Endothelial cell of umbilical vein (primary cell): Measurements from ENCODE around the gene BANF2. TPM values are rescaled to one million over a fixed set of nuclear protein-coding genes. Genes with fewer than 3 reads are reported as not detected.

Source experiments
- BruUV-seq: library from RNA; stranded (reverse); fragments of 400-500 nt; replicated peaks from 2 replicates; lab custom pipeline; 2021; lab: Mats Ljungman, UMichigan
- CTCF ChIA-PET: fragments of 300-600, 350-600 bp; sonication (Branson Sonifier 250); formaldehyde crosslinking; loops from one replicate; lab custom pipeline; 2021; ENCODE audit warnings: antibody characterized with exemption, inconsistent platforms; lab: Charles Lee
- POLR2A ChIA-PET: fragments of 300-600, 350-600 bp; sonication (Branson Sonifier 250); formaldehyde crosslinking; loops from one replicate; lab custom pipeline; 2021; ENCODE audit warnings: antibody characterized with exemption, inconsistent platforms; lab: Charles Lee
- DNase-seq: peaks from one replicate; pipeline ENCODE4 v3.0.0-alpha.2; 2011; ENCODE audit warnings: low read depth, low spot score
- FAIRE-seq: peaks from 2 replicates; lab custom pipeline; 2011; peaks lifted over from hg19 to GRCh38; lab: Jason Lieb, UNC
- H2AFZ ChIP-seq: 2 replicates; pipeline ENCODE4 v1.6.0; 2012; ENCODE audit warnings: low read depth, low read length, control low read depth, inconsistent platforms
- H3K27ac ChIP-seq: 2 replicates; pipeline ENCODE4 v1.5.1; 2011; ENCODE audit warnings: low read depth, mild to moderate bottlenecking, control low read depth, low read length, moderate library complexity; ENCODE audit not compliant: insufficient read depth
- H3K27me3 ChIP-seq, 2 experiments: 2 replicates each; pipeline versions ENCODE4 v1.6.0 to v1.6.1; 2011; ENCODE audit warnings: low read length in 2 of 2, mixed read lengths in 1 of 2; ENCODE audit not compliant: control insufficient read depth in 2 of 2, insufficient read depth in 2 of 2
- H3K36me3 ChIP-seq, 2 experiments: 2 replicates in 1 of 2; 3 replicates in 1 of 2; pipeline ENCODE4 v1.5.1; 2011; ENCODE audit warnings: low read length in 2 of 2, mild to moderate bottlenecking in 1 of 2, moderate library complexity in 1 of 2; ENCODE audit not compliant: control insufficient read depth in 2 of 2, insufficient read depth in 2 of 2; ENCODE audit errors: extremely low read depth in 1 of 2
- H3K4me1 ChIP-seq: 3 replicates; pipeline ENCODE4 v1.5.1; 2011; ENCODE audit warnings: mild to moderate bottlenecking, low read length; ENCODE audit not compliant: control insufficient read depth, insufficient read depth; ENCODE audit errors: extremely low read depth
- H3K4me2 ChIP-seq: 2 replicates; pipeline ENCODE4 v1.6.1; 2011; ENCODE audit warnings: low read length, control low read depth, mixed read lengths; ENCODE audit not compliant: insufficient read depth
- H3K4me3 ChIP-seq, 3 experiments: fragments of 200-600 bp in 1 of 3; sonication (generic), shearing (Covaris generic) in 1 of 3; replicated peaks in 1 of 3; 2 replicates each; pipeline ENCODE4 v1.5.1; 2011 to 2016; ENCODE audit warnings: control low read depth in 3 of 3, low read length in 3 of 3, mild to moderate bottlenecking in 2 of 3, inconsistent platforms in 1 of 3, low read depth in 1 of 3, moderate library complexity in 1 of 3; ENCODE audit not compliant: insufficient read depth in 1 of 3
- H3K79me2 ChIP-seq: 2 replicates; pipeline ENCODE4 v1.6.0; 2012; ENCODE audit warnings: low read length, inconsistent platforms; ENCODE audit not compliant: control insufficient read depth, insufficient read depth
- H3K9ac ChIP-seq: replicated peaks from 2 replicates; pipeline ENCODE3; 2011; ENCODE audit warnings: low read length, control low read depth; ENCODE audit not compliant: insufficient read depth; ENCODE audit errors: extremely low read depth
- H3K9me1 ChIP-seq: replicated peaks from 3 replicates; pipeline ENCODE4 v1.6.0; 2011; ENCODE audit warnings: mild to moderate bottlenecking, low read length; ENCODE audit not compliant: control insufficient read depth, insufficient read depth; ENCODE audit errors: extremely low read depth
- H3K9me3 ChIP-seq: replicated peaks from 2 replicates; pipeline ENCODE4 v1.5.1; 2012; ENCODE audit warnings: low read length, inconsistent platforms; ENCODE audit not compliant: control insufficient read depth, insufficient read depth
- H4K20me1 ChIP-seq: replicated peaks from 2 replicates; pipeline ENCODE3; 2011; ENCODE audit warnings: mild to moderate bottlenecking, low read length; ENCODE audit not compliant: control insufficient read depth, insufficient read depth; ENCODE audit errors: extremely low read depth
- CTCF ChIP-seq, 2 donors: IDR thresholded peaks; 1 replicate in 1 of 2; 2 replicates in 1 of 2; pipeline ENCODE4 v1.5.1; 2011; ENCODE audit warnings: low read length in 2 of 2, mild to moderate bottlenecking in 2 of 2, moderate library complexity in 2 of 2, control low read depth in 1 of 2, inconsistent platforms in 1 of 2, low read depth in 1 of 2; ENCODE audit not compliant: insufficient read depth in 1 of 2; ENCODE audit errors: extremely low read depth in 1 of 2
- EZH2 ChIP-seq: IDR thresholded peaks from 2 replicates; pipeline ENCODE4 v1.6.1; 2012; ENCODE audit warnings: borderline replicate concordance, low read depth, mild to moderate bottlenecking, moderate library complexity, low read length, inconsistent platforms; ENCODE audit not compliant: severe bottlenecking
- FOS ChIP-seq: IDR thresholded peaks from 2 replicates; pipeline ENCODE4 v1.6.1; 2011; ENCODE audit warnings: mild to moderate bottlenecking, low read length, moderate library complexity, borderline replicate concordance; ENCODE audit not compliant: insufficient read depth
- GATA2 ChIP-seq: IDR thresholded peaks from 2 replicates; pipeline ENCODE4 v1.7.0; 2011; ENCODE audit warnings: low read depth, mild to moderate bottlenecking, moderate library complexity, mixed read lengths, low read length; ENCODE audit not compliant: insufficient read length, insufficient read depth
- JUN ChIP-seq: IDR thresholded peaks from 2 replicates; pipeline ENCODE4 v1.6.1; 2011; ENCODE audit warnings: borderline replicate concordance, low read depth; ENCODE audit not compliant: insufficient read length, insufficient read depth
- MYC ChIP-seq: IDR thresholded peaks from one replicate; pipeline ENCODE4 v1.6.1; 2011; ENCODE audit warnings: mild to moderate bottlenecking, low read depth, low read length
- POLR2A ChIP-seq: IDR thresholded peaks from 2 replicates; pipeline ENCODE4 v1.6.1; 2012; ENCODE audit warnings: low read depth, mild to moderate bottlenecking, control low read depth, low read length
- POLR2AphosphoS5 ChIP-seq: IDR thresholded peaks from 2 replicates; pipeline ENCODE4 v1.6.1; 2012; ENCODE audit warnings: low read depth, mild to moderate bottlenecking, control low read depth, low read length, moderate library complexity; ENCODE audit not compliant: insufficient read depth
- dilution Hi-C: fragments of 300-500 bp; cut with MboI; formaldehyde crosslinking; loops from one replicate; pipeline ENCODE4 v1.15.0; 2019; ENCODE audit warnings: low sequenced_read_pairs; ENCODE audit not compliant: extremely low pct_ligation_motif_present
- intact Hi-C: fragments of 100-400 bp; cut with micrococcal nuclease; formaldehyde crosslinking; loops from one replicate; pipeline ENCODE4 v1.10.0; 2022
- polyA plus RNA-seq, 4 experiments: library from polyadenylated mRNA; depleted of rRNA in 3 of 4; stranded (reverse) in 3 of 4; unstranded in 1 of 4; fragments of >200 nt; gene quantifications; 2 replicates each; pipeline versions ENCODE4 v1.2.1 to v1.2.3, GENCODE V29; 2011 to 2012; ENCODE audit warnings: missing spikeins in 1 of 4
- total RNA-seq: library from RNA; stranded (reverse); gene quantifications from 2 replicates; pipeline ENCODE4 v1.2.3, GENCODE V29; 2021
- TF ChIP-seq, protein P1 (sequence below): IDR thresholded peaks from 2 replicates; pipeline ENCODE4 v1.6.1; 2011; ENCODE audit not compliant: insufficient read depth, insufficient read length

BANF2 gene
- total and polyA plus RNA-seq, 2 donors (not counting 3 experiments of a cell fraction or from before 2014, with no cell fraction given) = not detected

DNA sequence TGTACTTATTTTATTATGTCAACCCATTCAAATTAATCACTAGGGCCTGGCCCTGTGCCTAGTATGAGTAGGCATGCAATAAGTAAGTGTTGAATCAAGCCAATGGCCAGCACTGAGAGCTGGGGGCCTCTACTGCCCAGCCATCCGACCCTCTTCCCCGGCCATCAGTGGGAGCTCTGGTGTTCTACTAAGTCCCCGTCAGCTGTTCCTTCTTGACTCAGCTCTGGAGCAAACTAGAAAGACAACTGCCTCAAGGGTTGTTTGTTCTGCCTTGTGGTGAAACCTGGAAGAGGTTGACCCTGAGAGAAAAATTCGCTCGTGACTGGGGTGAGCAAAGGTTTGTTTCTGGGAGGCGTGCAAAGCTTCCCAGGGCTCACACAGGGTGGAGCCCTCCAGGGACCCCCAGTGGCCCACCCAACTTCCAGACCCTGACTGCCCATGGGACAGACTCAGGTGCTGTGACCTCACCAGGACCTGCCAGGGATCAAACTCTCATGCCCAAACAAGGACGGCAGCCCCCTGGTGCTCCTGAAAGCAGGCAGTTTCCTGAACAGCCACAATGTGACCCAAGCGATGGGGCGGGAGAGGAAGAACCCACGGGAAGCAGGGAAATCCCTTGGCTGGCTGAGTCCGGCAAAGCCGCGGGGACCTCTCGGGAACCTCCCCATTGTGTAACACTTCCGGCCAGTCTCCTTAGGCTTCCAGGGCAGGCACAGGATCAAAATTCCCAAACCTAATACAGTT lies 50.4 kb downstream of the BANF2 start:
- dilution Hi-C loops = no loop called here
- Histone ChIP-seq H3K27me3 (peaks cover 4 to 15% of the 10 kb centered on the region in 2 experiments), H3K9me3 (no peaks in the 10 kb centered on the region), H2AFZ (peak overlapping the region; percentile 64), H3K9ac (peak overlapping the region; percentile 56), H3K9me1 (no peaks in the 10 kb centered on the region), H3K4me3 (no peak overlapping the region), H3K27ac (peak overlapping the region; percentile 70), H3K4me1 (peaks cover 24% of the 10 kb centered on the region), H3K4me2 (peak overlapping the region; percentile 35), H3K79me2 (no peaks in the 10 kb centered on the region), H4K20me1 (no peaks in the 10 kb centered on the region), H3K36me3 (no peaks in the 10 kb centered on the region)
- DNase-seq (peak; percentile 93), FAIRE-seq (peak; percentile 99)
- peak in 1 of 2 donors; percentile 0 for TF ChIP-seq CTCF (IDR thresholded peaks at IDR 0.05; ENCODE audit: extremely low read depth in 1 of 2, insufficient read depth in 1 of 2, low read depth in 1 of 2, low read length in 2 of 2)
- no peak for TF ChIP-seq MYC
- peak; percentile 30 for TF ChIP-seq FOS
- TF ChIP-seq, protein P1, sequence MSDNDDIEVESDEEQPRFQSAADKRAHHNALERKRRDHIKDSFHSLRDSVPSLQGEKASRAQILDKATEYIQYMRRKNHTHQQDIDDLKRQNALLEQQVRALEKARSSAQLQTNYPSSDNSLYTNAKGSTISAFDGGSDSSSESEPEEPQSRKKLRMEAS = no peak
- TF ChIP-seq EZH2 = no peak
- no peak for TF ChIP-seq POLR2A
- TF ChIP-seq JUN = peak; percentile 7
- TF ChIP-seq GATA2 = no peak
- peak; percentile 90 for TF ChIP-seq POLR2AphosphoS5
- TSS peak; percentile 64 for BruUV-seq
- POLR2A ChIA-PET = interaction anchor here (1.1 kb wide), 1 partner anchor 68 kb away, joined by 4 read pairs; the partner anchor contains the start of gene RRBP1
- CTCF ChIA-PET = interaction anchor here (1.1 to 2.8 kb wide), 4 partner anchors 12 to 146 kb away, joined by 3 to 10 read pairs (median 5); partner anchors contain the start of gene RRBP1
- intact Hi-C loops = loop anchor here (1.0 to 10.0 kb wide), 5 partner anchors 36 to 245 kb away; partner anchors contain the start of gene RRBP1
